VCaP (cell line): ENCODE data around the gene CRLF1.

Experiments used
- H3K27ac ChIP-seq: fragments of 450-650 bp; 2 replicates; pipeline ENCODE4 v1.5.1; 2017
- TF ChIP-seq, protein P1 (sequence below): fragments of 450-650 bp; conservative IDR thresholded peaks from 2 replicates; pipeline ENCODE4 v1.5.1; 2017; ENCODE audit warnings: mild to moderate bottlenecking, moderate library complexity

Gene CRLF1

DNA sequence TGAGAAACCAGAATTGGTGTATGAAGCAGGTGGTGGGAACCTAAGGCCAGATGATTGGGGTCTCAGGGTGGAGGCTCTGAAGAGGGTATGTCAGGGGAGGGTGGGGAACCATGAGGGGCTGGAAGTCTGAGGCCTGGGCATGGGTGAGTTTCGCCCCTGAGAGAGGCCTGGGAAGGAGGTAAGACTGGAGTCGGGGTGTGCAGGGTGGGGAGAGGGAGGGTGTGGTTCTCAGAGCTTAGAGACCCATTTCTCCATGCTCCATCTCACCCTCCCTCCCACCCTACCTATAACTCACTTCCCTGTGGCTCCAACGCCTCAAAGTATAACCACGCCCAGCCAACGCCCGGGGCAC lies 29.2 kb upstream of the CRLF1 start:
- H3K27ac ChIP-seq = 0 out of 2 replicates have a peak overlapping the region, but pooled peaks have one; percentile 13
- TF ChIP-seq, protein P1, sequence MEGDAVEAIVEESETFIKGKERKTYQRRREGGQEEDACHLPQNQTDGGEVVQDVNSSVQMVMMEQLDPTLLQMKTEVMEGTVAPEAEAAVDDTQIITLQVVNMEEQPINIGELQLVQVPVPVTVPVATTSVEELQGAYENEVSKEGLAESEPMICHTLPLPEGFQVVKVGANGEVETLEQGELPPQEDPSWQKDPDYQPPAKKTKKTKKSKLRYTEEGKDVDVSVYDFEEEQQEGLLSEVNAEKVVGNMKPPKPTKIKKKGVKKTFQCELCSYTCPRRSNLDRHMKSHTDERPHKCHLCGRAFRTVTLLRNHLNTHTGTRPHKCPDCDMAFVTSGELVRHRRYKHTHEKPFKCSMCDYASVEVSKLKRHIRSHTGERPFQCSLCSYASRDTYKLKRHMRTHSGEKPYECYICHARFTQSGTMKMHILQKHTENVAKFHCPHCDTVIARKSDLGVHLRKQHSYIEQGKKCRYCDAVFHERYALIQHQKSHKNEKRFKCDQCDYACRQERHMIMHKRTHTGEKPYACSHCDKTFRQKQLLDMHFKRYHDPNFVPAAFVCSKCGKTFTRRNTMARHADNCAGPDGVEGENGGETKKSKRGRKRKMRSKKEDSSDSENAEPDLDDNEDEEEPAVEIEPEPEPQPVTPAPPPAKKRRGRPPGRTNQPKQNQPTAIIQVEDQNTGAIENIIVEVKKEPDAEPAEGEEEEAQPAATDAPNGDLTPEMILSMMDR = no peak

DNA sequence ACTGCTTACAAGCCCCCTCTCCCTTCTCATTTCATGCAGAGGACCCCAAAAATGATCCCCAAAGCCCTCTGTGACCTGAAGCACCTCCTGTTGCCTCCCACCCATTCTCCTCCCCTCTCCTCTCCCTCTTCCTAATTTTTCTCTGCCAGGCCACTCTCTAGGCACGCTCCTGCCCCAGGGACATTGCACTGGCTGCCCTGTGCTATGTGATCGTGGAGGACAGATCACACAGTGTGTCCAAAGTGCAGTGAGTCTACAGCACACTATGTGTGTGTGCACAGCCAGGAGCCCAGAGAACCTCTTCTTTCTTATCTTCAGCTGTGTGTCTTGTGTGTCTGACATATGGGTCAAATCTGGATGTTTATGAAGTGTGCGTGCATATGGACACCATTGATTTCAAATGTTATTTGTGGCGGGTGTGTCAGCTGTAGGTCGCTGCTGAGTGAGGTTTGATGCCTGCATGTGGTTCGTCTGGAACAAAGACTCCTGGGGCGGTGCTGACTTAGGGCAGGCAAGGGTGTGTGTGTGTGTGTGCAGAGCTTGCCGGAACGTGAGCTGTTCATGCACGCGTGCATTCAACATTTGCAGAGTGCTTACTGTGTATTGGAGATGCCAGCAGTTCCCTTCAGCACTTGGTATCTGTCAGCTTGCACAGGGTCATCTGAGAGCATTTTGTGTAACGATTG lies 28.2 kb upstream of the CRLF1 start:
- 0 out of 2 replicates have a peak overlapping the region, but pooled peaks have one; percentile 13 for H3K27ac ChIP-seq
- TF ChIP-seq, protein P1 = no peak

DNA sequence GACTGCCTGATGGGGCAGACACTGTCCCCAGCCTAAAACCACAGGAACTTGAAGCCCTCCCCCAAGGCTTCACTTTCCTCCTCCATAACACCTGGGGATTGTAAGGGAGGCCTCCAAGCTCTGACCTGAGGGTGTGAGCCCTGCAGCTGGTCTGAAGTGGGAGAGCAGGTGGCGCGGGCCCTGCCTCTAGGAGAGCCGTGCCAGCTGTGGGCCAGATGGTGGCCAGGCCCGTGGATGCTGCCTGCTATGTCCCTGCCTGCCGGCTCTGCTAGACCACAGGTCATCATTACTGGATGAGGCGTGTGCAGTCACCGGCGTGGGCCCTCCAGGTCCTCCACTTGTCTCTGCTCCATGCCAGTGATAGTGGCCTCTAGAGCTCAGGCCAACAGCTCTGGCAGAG lies 26.7 kb upstream of the CRLF1 start:
- H3K27ac ChIP-seq = no peak overlapping the region

DNA sequence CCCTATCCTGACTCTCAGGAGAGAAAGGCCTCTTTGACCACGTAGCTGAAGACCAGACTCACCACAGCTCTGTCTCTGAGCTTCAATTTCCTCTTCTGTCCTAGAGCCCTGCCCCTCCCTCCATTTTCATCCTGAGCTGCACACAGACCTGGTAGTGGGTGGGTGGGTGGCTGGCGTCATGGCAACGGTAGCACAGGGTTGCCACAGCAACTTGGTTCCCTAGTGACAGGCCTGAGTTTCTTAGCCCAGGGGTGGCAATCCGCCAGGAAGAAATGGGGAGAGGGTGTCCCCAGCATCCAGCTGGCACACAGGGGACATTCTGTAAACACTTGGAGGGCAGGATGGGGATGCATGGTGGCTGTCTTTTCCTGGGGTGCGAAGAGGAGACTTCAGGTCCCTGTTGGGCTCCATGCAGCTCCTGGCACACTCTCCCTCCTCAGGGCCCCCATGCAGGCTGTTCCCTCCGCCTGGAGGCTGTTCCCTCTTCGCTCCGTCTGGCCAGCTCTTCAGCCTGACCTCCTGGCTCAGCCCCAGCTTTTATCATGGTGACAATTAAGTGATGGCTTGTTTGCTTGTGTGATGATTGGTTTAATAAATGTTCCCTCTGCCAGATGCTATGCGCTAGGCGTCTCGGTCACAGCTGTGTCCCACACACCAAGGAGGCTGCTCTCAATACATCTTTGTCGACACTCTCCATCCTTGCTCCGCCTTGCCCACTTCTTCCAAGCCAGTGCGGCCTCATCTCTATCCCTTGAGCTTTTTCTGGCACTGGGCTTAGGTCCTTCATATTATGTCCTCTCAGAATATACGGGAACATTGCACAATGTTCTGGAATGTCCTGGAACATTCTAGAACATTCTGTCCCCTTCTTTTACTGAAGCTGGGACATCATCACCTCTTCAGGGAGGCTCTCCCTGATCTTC lies 22.8 kb upstream of the CRLF1 start:
- TF ChIP-seq, protein P1 = no peak
- no peak overlapping the region for H3K27ac ChIP-seq

More for the DNA sequence above, 26.7 kb upstream of the CRLF1 start:
- TF ChIP-seq, protein P1 = no peak

DNA sequence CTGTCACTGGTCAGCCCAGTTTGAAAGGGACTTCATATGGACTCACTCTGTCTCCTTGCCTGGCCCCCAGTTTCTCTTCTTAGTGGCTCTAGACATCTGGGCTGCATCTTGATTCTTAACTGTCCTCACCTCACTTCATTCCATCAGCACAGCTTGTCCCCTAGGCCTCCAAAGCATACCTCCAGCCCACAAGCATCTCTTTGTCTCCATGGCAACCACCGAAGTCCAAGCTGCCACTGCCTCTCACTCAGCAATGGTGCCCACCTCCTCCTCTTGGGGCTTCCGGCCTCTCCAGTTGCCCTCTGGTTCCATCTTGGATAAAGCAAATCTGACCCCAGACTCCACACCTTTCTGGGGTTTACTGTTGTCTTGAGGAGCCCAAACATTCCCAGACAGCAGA lies 20.3 kb upstream of the CRLF1 start:
- TF ChIP-seq, protein P1 = no peak
- H3K27ac ChIP-seq = no peak overlapping the region

DNA sequence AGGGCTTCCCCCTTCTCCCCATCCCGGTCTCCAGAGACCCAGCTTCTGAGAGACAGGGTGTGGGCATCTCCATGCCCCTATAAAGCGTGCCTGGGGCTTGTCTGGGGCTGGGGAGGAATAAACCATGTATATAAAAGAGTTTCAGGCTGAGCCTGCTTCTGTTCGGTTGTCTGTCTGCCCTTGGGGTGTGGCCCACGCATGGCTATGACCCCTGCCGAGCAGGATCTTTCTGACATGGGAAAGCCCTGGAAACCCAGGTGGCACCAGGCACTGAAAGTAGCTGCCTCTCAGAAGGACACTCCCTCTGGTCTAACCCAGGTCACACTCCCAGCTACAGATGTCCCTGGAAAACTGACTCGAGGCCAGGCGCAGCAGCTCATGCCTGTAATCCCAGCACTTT lies 14.3 kb upstream of the CRLF1 start:
- TF ChIP-seq, protein P1 = no peak
- no peak overlapping the region for H3K27ac ChIP-seq

DNA sequence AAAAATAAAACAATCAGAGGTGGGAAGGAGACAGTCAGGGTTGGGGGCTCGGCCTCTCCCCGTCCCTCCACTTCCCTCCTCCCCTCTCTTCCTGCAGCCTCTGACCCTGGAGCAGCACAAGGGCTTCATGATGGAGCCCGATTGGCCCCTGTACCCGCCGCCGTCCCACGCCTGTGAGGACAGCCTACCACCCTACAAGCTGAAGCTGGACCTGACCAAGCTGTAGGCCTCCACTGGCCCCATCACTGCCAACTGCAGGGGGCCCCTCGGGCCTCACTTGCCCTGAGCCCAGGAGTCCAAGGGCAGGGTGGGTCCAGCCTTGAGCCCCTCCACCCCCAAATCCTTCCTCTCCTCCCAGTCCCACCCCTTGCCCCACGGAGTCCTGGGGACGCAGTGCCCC lies 13.7 kb upstream of the CRLF1 start:
- TF ChIP-seq, protein P1 = no peak

More for the DNA sequence above, 13.7 kb upstream of the CRLF1 start:
- no peak overlapping the region for H3K27ac ChIP-seq
